Astrocyte (in vitro differentiated cells and primary cell): Measurements from ENCODE around the gene KCTD10.

Experiments used
- CTCF ChIP-seq: IDR thresholded peaks from 2 replicates; pipeline ENCODE4 v1.5.1; 2011; ENCODE audit warnings: low read depth, mild to moderate bottlenecking, inconsistent platforms, low read length, moderate library complexity; ENCODE audit not compliant: insufficient read depth
- EZH2 ChIP-seq: IDR thresholded peaks from 2 replicates; pipeline ENCODE4 v1.6.1; 2012; ENCODE audit warnings: mild to moderate bottlenecking, low read length, inconsistent platforms; ENCODE audit not compliant: insufficient read depth

- TF ChIP-seq CTCF (no peak), EZH2 (no peak)
Measured at GRCh38 chr12:109455706-109456105, 21.4 kb downstream of the KCTD10 start.
